Panc1 (cell line): Measurements from ENCODE around the gene LPP. TPM values are rescaled to one million over a fixed set of nuclear protein-coding genes. Genes with fewer than 3 reads are reported as not detected.
A peak's percentile ranks its signal among the peaks of the same experiment; 100 is the strongest.

ENCODE experiments used
- ATAC-seq: fragments of 200-7000 bp; cut with Tn5 transposase; 2 replicates; pipeline ENCODE4 v1.9.1; 2020; ENCODE audit warnings: mild to moderate bottlenecking, moderate library complexity
- BruUV-seq: library from RNA; stranded (reverse); fragments of 400-500 nt; replicated peaks from 2 replicates; lab custom pipeline; 2021; lab: Mats Ljungman, UMichigan
- CTCF ChIA-PET: fragments of 300-600 bp; sonication (Branson Sonifier 250); formaldehyde crosslinking; loops from one replicate; lab custom pipeline; 2022; ENCODE audit warnings: antibody characterized with exemption; lab: Charles Lee
- POLR2A ChIA-PET: fragments of 300-600 bp; sonication (Branson Sonifier 250); formaldehyde crosslinking; loops from one replicate; lab custom pipeline; 2022; ENCODE audit warnings: antibody characterized with exemption; lab: Charles Lee
- DNase-seq: peaks from one replicate; pipeline ENCODE4 v3.0.0-alpha.2; 2010; ENCODE audit warnings: low read depth, low spot score
- H3K27ac ChIP-seq: 2 replicates; pipeline ENCODE4 v1.5.1; 2011; ENCODE audit warnings: mild to moderate bottlenecking, low read length, inconsistent platforms
- H3K27me3 ChIP-seq: fragments of 200-500 bp; sonication (Bioruptor generic); 2 replicates; pipeline ENCODE4 v1.6.0; 2014; ENCODE audit warnings: low read length, inconsistent platforms; ENCODE audit not compliant: control insufficient read depth, insufficient read depth
- H3K36me3 ChIP-seq: fragments of 200-500 bp; sonication (Bioruptor generic); 2 replicates; pipeline ENCODE4 v1.5.1; 2014; ENCODE audit warnings: inconsistent platforms, mild to moderate bottlenecking, low read length, moderate library complexity; ENCODE audit not compliant: control insufficient read depth, insufficient read depth
- H3K4me1 ChIP-seq: 2 replicates; pipeline ENCODE4 v1.5.1; 2011; ENCODE audit warnings: inconsistent platforms, mild to moderate bottlenecking, low read length, moderate library complexity; ENCODE audit not compliant: control insufficient read depth, insufficient read depth
- H3K4me3 ChIP-seq, 2 experiments: 2 replicates each; pipeline ENCODE4 v1.5.1; 2011 to 2012; ENCODE audit warnings: low read depth in 2 of 2, low read length in 2 of 2, mild to moderate bottlenecking in 2 of 2, inconsistent platforms in 1 of 2, moderate library complexity in 1 of 2
- H3K9me3 ChIP-seq: fragments of 200-500 bp; sonication (Bioruptor generic); 2 replicates; pipeline ENCODE4 v1.5.1; 2014; ENCODE audit warnings: low read depth, mild to moderate bottlenecking, inconsistent platforms, low read length, moderate library complexity; ENCODE audit not compliant: control insufficient read depth, insufficient read depth
- POLR2AphosphoS5 ChIP-seq: IDR thresholded peaks from 2 replicates; pipeline ENCODE4 v1.6.1; 2012; ENCODE audit warnings: mild to moderate bottlenecking, low read depth, low read length, moderate library complexity
- SIN3A ChIP-seq: IDR thresholded peaks from 2 replicates; pipeline ENCODE4 v1.6.1; 2012; ENCODE audit warnings: low read depth, mild to moderate bottlenecking, low read length, moderate library complexity, borderline replicate concordance; ENCODE audit not compliant: insufficient read depth
- TCF7L2 ChIP-seq: IDR thresholded peaks from 2 replicates; pipeline ENCODE4 v1.6.1; 2011; ENCODE audit warnings: mild to moderate bottlenecking, low read depth, low read length, inconsistent platforms
- in situ Hi-C: cut with HindIII; loops from 2 replicates; pipeline ENCODE4 v1.10.0; 2016; ENCODE audit warnings: low sequenced_read_pairs, low pct_unique_long_range_greater_than_20kb
- intact Hi-C: fragments of 100-400 bp; cut with micrococcal nuclease; formaldehyde crosslinking; loops from one replicate; pipeline ENCODE4 v1.10.0; 2022; ENCODE audit not compliant: unreplicated experiment
- total RNA-seq: library from RNA; stranded (reverse); gene quantifications from one replicate; pipeline ENCODE4 v1.2.1, GENCODE V29; 2021; ENCODE audit not compliant: unreplicated experiment
- TF ChIP-seq, protein P1 (sequence below): fragments of 450-650 bp; IDR thresholded peaks from 2 replicates; pipeline ENCODE4 v1.5.1; 2017; ENCODE audit warnings: mild to moderate bottlenecking
- TF ChIP-seq, protein P2 (sequence below), 2 experiments: IDR thresholded peaks; 2 replicates each; pipeline ENCODE4 v1.6.1; 2011 to 2012; ENCODE audit warnings: low read depth in 2 of 2, control low read depth in 1 of 2, low read length in 1 of 2, mild to moderate bottlenecking in 1 of 2, moderate library complexity in 1 of 2; ENCODE audit not compliant: insufficient read depth in 1 of 2

Gene LPP
- total RNA-seq, 1 experiment from 2014 or later = 90.0 TPM

DNA sequence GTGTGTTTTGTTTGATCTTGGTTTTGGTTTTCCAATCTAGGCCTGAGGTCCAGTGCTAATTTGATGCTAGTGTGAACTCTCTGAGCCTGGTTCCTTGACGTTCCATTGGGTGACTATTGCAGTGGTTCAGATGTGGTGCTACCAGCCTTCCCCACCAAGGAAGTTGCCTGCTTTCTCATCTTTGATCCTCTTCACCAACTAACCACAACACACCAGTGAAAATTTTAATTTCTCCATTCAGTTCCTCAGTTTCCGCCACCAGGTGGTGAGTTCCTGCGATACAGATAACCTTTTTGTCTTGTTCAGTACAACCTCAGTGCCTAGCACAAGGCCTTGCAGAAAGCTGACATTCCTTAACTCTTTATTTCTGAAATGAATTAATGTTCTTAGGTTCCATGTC is 680.4 kb downstream of the LPP start:
- ChIA-PET POLR2A (no interaction called here), CTCF (no interaction called here)
- Histone ChIP-seq H3K4me3 (no peak overlapping the region), H3K27ac (no peak overlapping the region), H3K4me1 (peaks cover 9% of the 10 kb centered on the region; the same call in 1 of the 2 replicates), H3K9me3 (no peaks in the 10 kb centered on the region), H3K27me3 (no peaks in the 10 kb centered on the region), H3K36me3 (no peaks in the 10 kb centered on the region)
- no TSS peak for BruUV-seq
- intact Hi-C loops (no loop called here), in situ Hi-C loops (no loop called here)
- no peak for ATAC-seq
- TF ChIP-seq POLR2AphosphoS5 = no peak
- TF ChIP-seq, protein P1, sequence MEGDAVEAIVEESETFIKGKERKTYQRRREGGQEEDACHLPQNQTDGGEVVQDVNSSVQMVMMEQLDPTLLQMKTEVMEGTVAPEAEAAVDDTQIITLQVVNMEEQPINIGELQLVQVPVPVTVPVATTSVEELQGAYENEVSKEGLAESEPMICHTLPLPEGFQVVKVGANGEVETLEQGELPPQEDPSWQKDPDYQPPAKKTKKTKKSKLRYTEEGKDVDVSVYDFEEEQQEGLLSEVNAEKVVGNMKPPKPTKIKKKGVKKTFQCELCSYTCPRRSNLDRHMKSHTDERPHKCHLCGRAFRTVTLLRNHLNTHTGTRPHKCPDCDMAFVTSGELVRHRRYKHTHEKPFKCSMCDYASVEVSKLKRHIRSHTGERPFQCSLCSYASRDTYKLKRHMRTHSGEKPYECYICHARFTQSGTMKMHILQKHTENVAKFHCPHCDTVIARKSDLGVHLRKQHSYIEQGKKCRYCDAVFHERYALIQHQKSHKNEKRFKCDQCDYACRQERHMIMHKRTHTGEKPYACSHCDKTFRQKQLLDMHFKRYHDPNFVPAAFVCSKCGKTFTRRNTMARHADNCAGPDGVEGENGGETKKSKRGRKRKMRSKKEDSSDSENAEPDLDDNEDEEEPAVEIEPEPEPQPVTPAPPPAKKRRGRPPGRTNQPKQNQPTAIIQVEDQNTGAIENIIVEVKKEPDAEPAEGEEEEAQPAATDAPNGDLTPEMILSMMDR = peak; percentile 22; the same call in 1 of the 2 replicates
- no peak for DNase-seq

DNA sequence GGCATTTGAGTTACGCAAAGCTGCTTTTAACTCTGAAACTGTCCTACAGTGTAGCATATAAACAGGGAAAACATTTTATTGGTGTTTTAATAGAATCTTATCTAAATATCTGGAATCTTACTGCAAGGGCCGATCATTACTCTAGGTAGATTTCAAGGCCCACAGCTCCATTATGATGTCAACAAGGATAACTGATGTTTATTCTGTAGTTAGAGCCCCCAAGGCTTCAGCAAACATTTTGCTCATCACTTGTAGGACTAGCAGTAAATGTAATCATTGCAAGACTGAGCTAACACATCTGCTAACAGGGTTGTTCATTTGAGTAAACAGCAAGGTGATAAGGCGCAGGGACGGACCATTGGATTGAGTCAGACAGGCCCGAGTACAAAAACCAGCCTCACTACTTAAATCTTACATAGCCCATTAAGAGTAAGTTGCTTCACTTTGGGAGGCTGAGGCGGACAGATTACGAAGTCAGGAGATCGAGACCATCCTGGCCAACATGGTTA is 685.3 kb downstream of the LPP start:
- Histone ChIP-seq H3K4me3 (no peak overlapping the region), H3K27me3 (no peaks in the 10 kb centered on the region), H3K27ac (no peak overlapping the region), H3K4me1 (no peaks in the 10 kb centered on the region), H3K9me3 (no peaks in the 10 kb centered on the region), H3K36me3 (no peaks in the 10 kb centered on the region)
- POLR2A ChIA-PET = no interaction called here
- intact Hi-C loops (no loop called here), in situ Hi-C loops (no loop called here)
- DNase-seq = no peak
- ATAC-seq = no peak; the same call in 1 of the 2 replicates
- TF ChIP-seq, protein P1 = no peak
- peak; percentile 67; the same call in 1 of the 2 replicates for TF ChIP-seq TCF7L2
- CTCF ChIA-PET = no interaction called here
- BruUV-seq = no TSS peak

DNA sequence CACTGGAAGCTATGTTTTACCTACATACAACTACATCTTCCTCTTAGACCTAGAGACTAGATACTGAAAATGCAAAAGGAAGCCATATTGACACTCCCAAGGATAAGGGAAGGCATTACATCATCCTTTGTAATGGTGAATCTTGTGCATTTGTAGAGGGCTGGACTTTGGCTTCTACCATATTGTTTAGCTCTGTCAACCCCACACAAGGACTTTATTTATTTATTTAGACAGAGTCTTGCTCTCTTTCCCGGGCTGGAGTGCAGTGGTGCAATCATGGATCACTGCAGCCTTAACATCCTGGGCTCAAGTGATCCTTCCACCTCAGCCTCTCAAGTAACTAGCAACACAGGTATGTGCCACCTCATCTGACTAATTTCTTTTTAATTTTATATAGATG is 686.3 kb downstream of the LPP start:
- in situ Hi-C loops = no loop called here
- BruUV-seq = no TSS peak

More for the DNA sequence above, 686.3 kb downstream of the LPP start:
- no peak for DNase-seq
- H3K4me1 ChIP-seq = no peaks in the 10 kb centered on the region
- no peaks in the 10 kb centered on the region for H3K36me3 ChIP-seq
- intact Hi-C loops = no loop called here
- no peak for ATAC-seq
- no peak overlapping the region for H3K27ac ChIP-seq
- H3K9me3 ChIP-seq = no peaks in the 10 kb centered on the region
- H3K4me3 ChIP-seq = no peak overlapping the region
- ChIA-PET CTCF (no interaction called here), POLR2A (no interaction called here)
- TF ChIP-seq SIN3A = no peak
- TF ChIP-seq, protein P2, sequence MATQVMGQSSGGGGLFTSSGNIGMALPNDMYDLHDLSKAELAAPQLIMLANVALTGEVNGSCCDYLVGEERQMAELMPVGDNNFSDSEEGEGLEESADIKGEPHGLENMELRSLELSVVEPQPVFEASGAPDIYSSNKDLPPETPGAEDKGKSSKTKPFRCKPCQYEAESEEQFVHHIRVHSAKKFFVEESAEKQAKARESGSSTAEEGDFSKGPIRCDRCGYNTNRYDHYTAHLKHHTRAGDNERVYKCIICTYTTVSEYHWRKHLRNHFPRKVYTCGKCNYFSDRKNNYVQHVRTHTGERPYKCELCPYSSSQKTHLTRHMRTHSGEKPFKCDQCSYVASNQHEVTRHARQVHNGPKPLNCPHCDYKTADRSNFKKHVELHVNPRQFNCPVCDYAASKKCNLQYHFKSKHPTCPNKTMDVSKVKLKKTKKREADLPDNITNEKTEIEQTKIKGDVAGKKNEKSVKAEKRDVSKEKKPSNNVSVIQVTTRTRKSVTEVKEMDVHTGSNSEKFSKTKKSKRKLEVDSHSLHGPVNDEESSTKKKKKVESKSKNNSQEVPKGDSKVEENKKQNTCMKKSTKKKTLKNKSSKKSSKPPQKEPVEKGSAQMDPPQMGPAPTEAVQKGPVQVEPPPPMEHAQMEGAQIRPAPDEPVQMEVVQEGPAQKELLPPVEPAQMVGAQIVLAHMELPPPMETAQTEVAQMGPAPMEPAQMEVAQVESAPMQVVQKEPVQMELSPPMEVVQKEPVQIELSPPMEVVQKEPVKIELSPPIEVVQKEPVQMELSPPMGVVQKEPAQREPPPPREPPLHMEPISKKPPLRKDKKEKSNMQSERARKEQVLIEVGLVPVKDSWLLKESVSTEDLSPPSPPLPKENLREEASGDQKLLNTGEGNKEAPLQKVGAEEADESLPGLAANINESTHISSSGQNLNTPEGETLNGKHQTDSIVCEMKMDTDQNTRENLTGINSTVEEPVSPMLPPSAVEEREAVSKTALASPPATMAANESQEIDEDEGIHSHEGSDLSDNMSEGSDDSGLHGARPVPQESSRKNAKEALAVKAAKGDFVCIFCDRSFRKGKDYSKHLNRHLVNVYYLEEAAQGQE (IDR thresholded peaks at IDR 0.05; ENCODE audit: insufficient read depth in 1 of 2, low read depth in 2 of 2, low read length in 1 of 2) = no peak
- no peak for TF ChIP-seq TCF7L2
- TF ChIP-seq, protein P1 = no peak
- no peak for TF ChIP-seq POLR2AphosphoS5
- H3K27me3 ChIP-seq = no peaks in the 10 kb centered on the region
